HepG2 (cell line): ENCODE results near the gene CLEC16A. TPM values are rescaled to one million over a fixed set of nuclear protein-coding genes. Genes with fewer than 3 reads are reported as not detected.
A peak's percentile ranks its signal among the peaks of the same experiment; 100 is the strongest.

ENCODE experiments used
- ATAC-seq: fragments of 200-7000 bp; cut with Tn5 transposase; 3 replicates; pipeline ENCODE4 v1.9.1; 2020; ENCODE audit warnings: mild to moderate bottlenecking, moderate library complexity
- BruUV-seq: library from RNA; stranded (reverse); fragments of 400-500 nt; replicated peaks from 2 replicates; lab custom pipeline; 2021; lab: Mats Ljungman, UMichigan
- CTCF ChIA-PET: fragments of 300-600 bp; formaldehyde crosslinking; extraction: SDS; loops from one replicate; lab custom pipeline; 2021; ENCODE audit warnings: low total read pairs, inconsistent platforms, low intra/inter-chr PET ratio; lab: Yijun Ruan, JAX
- POLR2A ChIA-PET: fragments of 350-600 bp; sonication (Branson Sonifier 250); formaldehyde crosslinking; loops from one replicate; lab custom pipeline; 2020; ENCODE audit warnings: antibody characterized with exemption, inconsistent platforms; lab: Yijun Ruan, JAX
- DNase-seq: peaks from one replicate; pipeline ENCODE4 v3.0.0-alpha.2; 2015; ENCODE audit warnings: low spot score
- FAIRE-seq: peaks from 3 replicates; lab custom pipeline; 2011; peaks lifted over from hg19 to GRCh38; lab: Jason Lieb, UNC
- H2AFZ ChIP-seq: one replicate; pipeline ENCODE4 v1.6.1; 2011; ENCODE audit warnings: low read length, inconsistent platforms
- H3K27ac ChIP-seq: fragments of 300-600 bp; 3 replicates; pipeline ENCODE4 v1.8.0; 2011; ENCODE audit warnings: mixed run types, mild to moderate bottlenecking, mixed read lengths, low read length, inconsistent platforms; ENCODE audit not compliant: insufficient read depth; ENCODE audit errors: extremely low read length
- H3K27me3 ChIP-seq, 2 experiments: fragments of 200-600 bp in 1 of 2; 2 replicates in 1 of 2; 3 replicates in 1 of 2; pipeline versions ENCODE4 v1.6.0 to v1.8.0; 2011; ENCODE audit warnings: low read length in 2 of 2, mild to moderate bottlenecking in 2 of 2, moderate library complexity in 2 of 2, inconsistent platforms in 1 of 2; ENCODE audit not compliant: insufficient read depth in 2 of 2, control insufficient read depth in 1 of 2
- H3K36me3 ChIP-seq, 2 experiments: fragments of 200-600 bp in 1 of 2; replicated peaks in 1 of 2; 2 replicates in 1 of 2; 3 replicates in 1 of 2; pipeline versions ENCODE4 v1.5.1 to v1.8.0; 2011; ENCODE audit warnings: low read length in 2 of 2, inconsistent platforms in 1 of 2; ENCODE audit not compliant: insufficient read depth in 2 of 2, control insufficient read depth in 1 of 2
- H3K4me1 ChIP-seq: 2 replicates; pipeline ENCODE4 v1.5.1; 2012; ENCODE audit warnings: low read length, inconsistent platforms; ENCODE audit not compliant: insufficient read depth
- H3K4me2 ChIP-seq: 2 replicates; pipeline ENCODE4 v1.6.0; 2011; ENCODE audit warnings: low read depth, low read length, inconsistent platforms
- H3K4me3 ChIP-seq, 3 experiments: fragments of 200-600 bp in 1 of 3; sonication (generic), shearing (Covaris generic) in 1 of 3; replicated peaks in 1 of 3; 2 replicates each; pipeline ENCODE4 v1.5.1; 2011 to 2016; ENCODE audit warnings: low read length in 3 of 3, inconsistent platforms in 2 of 3, low read depth in 2 of 3, mild to moderate bottlenecking in 2 of 3, control low read depth in 1 of 3, mixed read lengths in 1 of 3; ENCODE audit not compliant: insufficient read depth in 1 of 3
- H3K79me2 ChIP-seq: one replicate; pipeline ENCODE4 v1.6.1; 2011; ENCODE audit warnings: low read length, inconsistent platforms; ENCODE audit not compliant: insufficient read depth
- H3K9ac ChIP-seq: 2 replicates; pipeline ENCODE4 v1.6.0; 2011; ENCODE audit warnings: mild to moderate bottlenecking, low read depth, low read length, inconsistent platforms; ENCODE audit not compliant: insufficient read depth
- H3K9me3 ChIP-seq: 2 replicates; pipeline ENCODE4 v1.5.1; 2012; ENCODE audit warnings: mild to moderate bottlenecking, low read length
- H4K20me1 ChIP-seq: 2 replicates; pipeline ENCODE4 v1.6.0; 2011; ENCODE audit warnings: inconsistent platforms, mild to moderate bottlenecking, low read length, moderate library complexity; ENCODE audit not compliant: insufficient read depth
- NRL ChIP-seq: sonication (generic); formaldehyde crosslinking; IDR thresholded peaks from 2 replicates; pipeline ENCODE4 v1.5.0; 2020; ENCODE audit warnings: missing genetic modification reagents, mild to moderate bottlenecking, moderate library complexity, borderline replicate concordance
- POLR2A ChIP-seq, 2 experiments: IDR thresholded peaks; 2 replicates each; pipeline ENCODE4 v1.6.1; 2011; ENCODE audit warnings: low read depth in 2 of 2, low read length in 2 of 2, mild to moderate bottlenecking in 1 of 2, moderate library complexity in 1 of 2; ENCODE audit not compliant: insufficient read depth in 1 of 2
- SNAI1 ChIP-seq: sonication (generic); formaldehyde crosslinking; IDR thresholded peaks from 2 replicates; pipeline ENCODE4 v1.5.0; 2020; ENCODE audit warnings: mild to moderate bottlenecking, missing genetic modification reagents, borderline replicate concordance
- ZFX ChIP-seq: sonication (generic); formaldehyde crosslinking; IDR thresholded peaks from 2 replicates; pipeline ENCODE4 v1.4.0; 2020; ENCODE audit warnings: mild to moderate bottlenecking, low read depth, missing genetic modification reagents, moderate library complexity
- ZNF446 ChIP-seq: sonication (generic); formaldehyde crosslinking; IDR thresholded peaks from 2 replicates; pipeline ENCODE4 v1.5.0; 2020; ENCODE audit warnings: mild to moderate bottlenecking, missing genetic modification reagents
- ZNF768 ChIP-seq: sonication (generic); formaldehyde crosslinking; IDR thresholded peaks from 2 replicates; pipeline ENCODE4 v1.4.0; 2020; ENCODE audit warnings: missing genetic modification reagents
- WGBS: methylation state at CpG from one replicate; pipeline ENCODE4 v1.1.6; 2017; ENCODE audit warnings: low lambda C conversion rate; 5-methylcytosine and 5-hydroxymethylcytosine counted together
- in situ Hi-C: cut with HindIII; loops from 2 replicates; pipeline ENCODE4 v1.10.0; 2017; ENCODE audit warnings: low pct_unique_long_range_greater_than_20kb; ENCODE audit not compliant: extremely low pct_ligation_motif_present
- intact Hi-C: fragments of 100-400 bp; cut with micrococcal nuclease; formaldehyde crosslinking; loops from one replicate; pipeline ENCODE4 v1.10.0; 2022; ENCODE audit not compliant: unreplicated experiment
- polyA plus RNA-seq, 8 experiments: library from polyadenylated mRNA; depleted of rRNA in 3 of 8; stranded (reverse) in 7 of 8; unstranded in 1 of 8; fragments of >200 nt; fragmentation: Illumina TruSeq in 4 of 8; extraction: Trizol in 4 of 8; gene quantifications; 2 replicates each; pipeline versions ENCODE4 v1.2.1 to v1.2.3, GENCODE V29; 2011 to 2016; ENCODE audit warnings: low read depth in 4 of 8, missing spikeins in 1 of 8, mixed read lengths in 1 of 8; ENCODE audit not compliant: insufficient read depth in 1 of 8
- total RNA-seq, 5 experiments: library from RNA; depleted of rRNA; stranded (reverse); fragments of >200 nt; fragmentation: Illumina TruSeq; extraction: Trizol; gene quantifications; 2 replicates each; pipeline ENCODE4 v1.2.3, GENCODE V29; 2016; ENCODE audit warnings: low read depth in 1 of 5
- TF ChIP-seq, protein P1 (sequence below): IDR thresholded peaks from 2 replicates; pipeline ENCODE4 v1.6.1; 2016; ENCODE audit warnings: low read depth, missing genetic modification reagents, missing compliant biosample characterization
- TF ChIP-seq, protein P2 (sequence below): sonication (generic); formaldehyde crosslinking; IDR thresholded peaks from 2 replicates; pipeline ENCODE4 v1.4.0; 2020; ENCODE audit warnings: mild to moderate bottlenecking, missing genetic modification reagents

The CLEC16A gene
- total and polyA plus RNA-seq, 2 of the 13 experiments (the other 11 are each of a cell fraction or from before 2014, with no cell fraction given): 8.5 to 10.3 TPM

DNA sequence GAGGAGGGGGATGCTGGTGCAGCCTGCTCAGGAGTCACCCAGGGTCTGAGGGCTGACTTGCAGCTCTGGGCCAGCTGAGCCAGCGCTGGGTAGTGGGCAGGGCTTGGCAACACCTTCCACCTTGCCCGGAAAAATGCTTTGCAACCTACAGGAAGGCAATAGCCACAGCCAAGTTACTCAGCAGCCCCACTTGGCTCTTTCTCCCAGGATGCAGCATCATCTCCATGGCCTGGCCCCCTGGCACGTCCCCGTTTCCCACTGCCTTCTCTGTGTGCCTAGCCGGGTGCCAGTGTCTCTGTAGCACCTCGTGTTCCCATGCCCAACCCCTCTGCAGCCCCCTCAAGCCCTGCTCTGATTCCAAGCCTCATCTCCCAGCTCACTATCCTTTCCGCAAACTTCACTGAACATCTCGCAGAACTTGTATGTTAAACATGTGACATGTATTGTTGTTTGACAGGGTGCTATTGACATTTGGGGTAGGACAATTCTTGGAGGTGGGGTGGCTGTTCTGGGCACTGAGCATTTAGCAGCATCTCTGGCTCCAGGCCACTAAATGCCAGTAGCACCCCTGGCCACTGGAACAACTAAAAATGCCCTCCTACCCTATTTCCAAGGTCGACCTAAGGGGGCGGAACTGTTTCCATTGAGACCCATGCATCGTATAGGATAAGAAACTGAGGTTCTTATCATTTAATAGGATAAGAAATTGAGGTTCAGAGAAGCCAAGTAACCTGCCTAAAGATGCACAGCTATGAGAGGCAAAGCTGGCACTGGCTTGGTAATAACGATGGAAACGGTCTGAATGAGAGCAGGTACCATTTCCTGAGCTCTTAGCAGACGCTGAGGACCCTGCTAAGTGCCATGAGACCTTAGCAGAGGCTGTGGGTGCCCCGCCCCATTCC, 14.3 kb upstream of the CLEC16A start:
- H3K36me3 ChIP-seq: peaks cover 26 to 68% of the 10 kb centered on the region in 2 experiments
- BruUV-seq: no TSS peak
- DNase-seq (no peak), ATAC-seq (no peak), FAIRE-seq (no peak)
- no peaks in the 10 kb centered on the region for H3K9me3 ChIP-seq
- in situ Hi-C loops: no loop called here
- no peak overlapping the region for H3K4me3 ChIP-seq
- intact Hi-C loops: no loop called here
- WGBS: 93% methylated on average over 15 of the region's 15 CpGs
- H4K20me1 ChIP-seq: 0 out of 2 replicates have a peak, but pooled peaks cover 3% of the 10 kb centered on the region
- no peaks in the 10 kb centered on the region for H3K27me3 ChIP-seq
- H3K4me1 ChIP-seq: no peaks in the 10 kb centered on the region
- H3K79me2 ChIP-seq: peaks cover 9% of the 10 kb centered on the region
- CTCF ChIA-PET: no interaction called here
- POLR2A ChIA-PET: interaction anchor here (1.1 kb wide), 1 partner anchor 8 kb away, joined by 3 read pairs; no protein-coding TSS in a partner anchor
- H3K4me2 ChIP-seq: no peak overlapping the region
- no peak overlapping the region for H2AFZ ChIP-seq
- H3K27ac ChIP-seq: no peak overlapping the region
- H3K9ac ChIP-seq: no peak overlapping the region
- TF ChIP-seq NRL (CRISPR knock-in tag) (0 out of 2 replicates have a peak, but pooled peaks have one; percentile 31), ZNF446 (CRISPR knock-in tag) (no peak), ZNF768 (CRISPR knock-in tag) (peak; percentile 91), POLR2A (IDR thresholded peaks at IDR 0.05; ENCODE audit: insufficient read depth in 1 of 2, low read depth in 2 of 2, low read length in 2 of 2) (0 out of 4 replicates have a peak, but pooled peaks have one; percentile 9 to 21), ZFX (CRISPR knock-in tag) (0 out of 2 replicates have a peak, but pooled peaks have one; percentile 18), SNAI1 (CRISPR knock-in tag) (no peak)
- TF ChIP-seq, protein P1, sequence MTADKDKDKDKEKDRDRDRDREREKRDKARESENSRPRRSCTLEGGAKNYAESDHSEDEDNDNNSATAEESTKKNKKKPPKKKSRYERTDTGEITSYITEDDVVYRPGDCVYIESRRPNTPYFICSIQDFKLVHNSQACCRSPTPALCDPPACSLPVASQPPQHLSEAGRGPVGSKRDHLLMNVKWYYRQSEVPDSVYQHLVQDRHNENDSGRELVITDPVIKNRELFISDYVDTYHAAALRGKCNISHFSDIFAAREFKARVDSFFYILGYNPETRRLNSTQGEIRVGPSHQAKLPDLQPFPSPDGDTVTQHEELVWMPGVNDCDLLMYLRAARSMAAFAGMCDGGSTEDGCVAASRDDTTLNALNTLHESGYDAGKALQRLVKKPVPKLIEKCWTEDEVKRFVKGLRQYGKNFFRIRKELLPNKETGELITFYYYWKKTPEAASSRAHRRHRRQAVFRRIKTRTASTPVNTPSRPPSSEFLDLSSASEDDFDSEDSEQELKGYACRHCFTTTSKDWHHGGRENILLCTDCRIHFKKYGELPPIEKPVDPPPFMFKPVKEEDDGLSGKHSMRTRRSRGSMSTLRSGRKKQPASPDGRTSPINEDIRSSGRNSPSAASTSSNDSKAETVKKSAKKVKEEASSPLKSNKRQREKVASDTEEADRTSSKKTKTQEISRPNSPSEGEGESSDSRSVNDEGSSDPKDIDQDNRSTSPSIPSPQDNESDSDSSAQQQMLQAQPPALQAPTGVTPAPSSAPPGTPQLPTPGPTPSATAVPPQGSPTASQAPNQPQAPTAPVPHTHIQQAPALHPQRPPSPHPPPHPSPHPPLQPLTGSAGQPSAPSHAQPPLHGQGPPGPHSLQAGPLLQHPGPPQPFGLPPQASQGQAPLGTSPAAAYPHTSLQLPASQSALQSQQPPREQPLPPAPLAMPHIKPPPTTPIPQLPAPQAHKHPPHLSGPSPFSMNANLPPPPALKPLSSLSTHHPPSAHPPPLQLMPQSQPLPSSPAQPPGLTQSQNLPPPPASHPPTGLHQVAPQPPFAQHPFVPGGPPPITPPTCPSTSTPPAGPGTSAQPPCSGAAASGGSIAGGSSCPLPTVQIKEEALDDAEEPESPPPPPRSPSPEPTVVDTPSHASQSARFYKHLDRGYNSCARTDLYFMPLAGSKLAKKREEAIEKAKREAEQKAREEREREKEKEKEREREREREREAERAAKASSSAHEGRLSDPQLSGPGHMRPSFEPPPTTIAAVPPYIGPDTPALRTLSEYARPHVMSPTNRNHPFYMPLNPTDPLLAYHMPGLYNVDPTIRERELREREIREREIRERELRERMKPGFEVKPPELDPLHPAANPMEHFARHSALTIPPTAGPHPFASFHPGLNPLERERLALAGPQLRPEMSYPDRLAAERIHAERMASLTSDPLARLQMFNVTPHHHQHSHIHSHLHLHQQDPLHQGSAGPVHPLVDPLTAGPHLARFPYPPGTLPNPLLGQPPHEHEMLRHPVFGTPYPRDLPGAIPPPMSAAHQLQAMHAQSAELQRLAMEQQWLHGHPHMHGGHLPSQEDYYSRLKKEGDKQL (CRISPR knock-in tag): no peak
- TF ChIP-seq, protein P2, sequence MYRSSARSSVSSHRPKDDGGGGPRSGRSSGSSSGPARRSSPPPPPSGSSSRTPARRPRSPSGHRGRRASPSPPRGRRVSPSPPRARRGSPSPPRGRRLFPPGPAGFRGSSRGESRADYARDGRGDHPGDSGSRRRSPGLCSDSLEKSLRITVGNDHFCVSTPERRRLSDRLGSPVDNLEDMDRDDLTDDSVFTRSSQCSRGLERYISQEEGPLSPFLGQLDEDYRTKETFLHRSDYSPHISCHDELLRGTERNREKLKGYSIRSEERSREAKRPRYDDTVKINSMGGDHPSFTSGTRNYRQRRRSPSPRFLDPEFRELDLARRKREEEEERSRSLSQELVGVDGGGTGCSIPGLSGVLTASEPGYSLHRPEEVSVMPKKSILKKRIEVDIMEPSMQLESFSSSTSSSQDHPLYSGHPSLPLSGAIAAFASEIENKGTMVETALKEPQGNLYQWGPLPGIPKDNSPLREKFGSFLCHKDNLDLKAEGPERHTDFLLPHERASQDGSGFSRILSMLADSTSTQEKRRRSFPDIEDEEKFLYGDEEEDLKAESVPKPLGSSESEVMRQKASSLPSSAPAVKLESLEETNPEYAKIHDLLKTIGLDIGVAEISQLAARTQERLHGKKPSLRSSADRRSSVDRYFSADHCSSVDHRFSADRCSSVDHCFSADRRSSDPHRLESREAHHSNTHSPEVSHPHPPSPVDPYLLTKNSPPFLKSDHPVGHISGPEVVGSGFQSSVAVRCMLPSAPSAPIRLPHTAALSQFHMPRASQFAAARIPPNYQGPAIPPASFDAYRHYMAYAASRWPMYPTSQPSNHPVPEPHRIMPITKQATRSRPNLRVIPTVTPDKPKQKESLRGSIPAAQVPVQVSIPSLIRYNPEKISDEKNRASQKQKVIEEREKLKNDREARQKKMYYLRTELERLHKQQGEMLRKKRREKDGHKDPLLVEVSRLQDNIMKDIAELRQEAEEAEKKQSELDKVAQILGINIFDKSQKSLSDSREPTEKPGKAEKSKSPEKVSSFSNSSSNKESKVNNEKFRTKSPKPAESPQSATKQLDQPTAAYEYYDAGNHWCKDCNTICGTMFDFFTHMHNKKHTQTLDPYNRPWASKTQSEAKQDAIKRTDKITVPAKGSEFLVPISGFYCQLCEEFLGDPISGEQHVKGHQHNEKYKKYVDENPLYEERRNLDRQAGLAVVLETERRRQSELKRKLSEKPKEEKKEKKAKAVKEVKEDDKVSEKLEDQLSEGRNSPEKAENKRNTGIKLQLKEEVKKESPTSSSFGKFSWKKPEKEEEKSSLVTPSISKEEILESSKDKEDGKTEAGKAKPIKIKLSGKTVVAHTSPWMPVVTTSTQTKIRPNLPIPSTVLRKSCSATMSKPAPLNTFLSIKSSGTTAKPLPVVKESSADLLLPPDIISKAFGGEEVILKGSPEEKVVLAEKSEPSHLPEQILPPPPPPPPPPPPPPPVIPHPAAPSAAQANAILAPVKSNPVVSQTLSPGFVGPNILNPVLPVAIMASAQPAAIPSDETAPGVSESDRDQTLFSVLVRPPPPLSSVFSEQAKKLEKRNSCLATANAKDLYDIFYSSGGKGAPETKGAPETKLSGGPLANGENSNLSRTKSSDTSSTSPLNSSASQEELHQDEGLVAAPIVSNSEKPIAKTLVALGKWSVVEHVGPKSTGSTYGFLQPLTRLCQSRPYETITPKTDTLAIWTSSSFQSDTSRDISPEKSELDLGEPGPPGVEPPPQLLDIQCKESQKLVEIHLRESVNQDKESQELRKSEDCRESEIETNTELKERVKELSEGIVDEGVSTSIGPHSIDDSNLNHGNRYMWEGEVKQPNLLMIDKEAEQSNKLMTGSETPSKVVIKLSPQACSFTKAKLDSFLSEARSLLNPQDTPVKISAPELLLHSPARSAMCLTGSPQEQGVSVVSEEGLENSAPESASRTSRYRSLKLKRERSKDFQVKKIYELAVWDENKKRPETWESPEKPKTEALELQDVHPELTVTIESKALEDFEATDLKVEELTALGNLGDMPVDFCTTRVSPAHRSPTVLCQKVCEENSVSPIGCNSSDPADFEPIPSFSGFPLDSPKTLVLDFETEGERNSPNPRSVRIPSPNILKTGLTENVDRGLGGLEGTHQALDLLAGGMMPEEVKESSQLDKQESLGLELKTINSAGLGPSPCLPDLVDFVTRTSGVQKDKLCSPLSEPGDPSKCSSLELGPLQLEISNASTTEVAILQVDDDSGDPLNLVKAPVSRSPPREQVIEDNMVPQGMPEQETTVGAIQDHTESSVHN: 0 out of 2 replicates have a peak, but pooled peaks have one; percentile 54
